GM12878 (cell line): ENCODE measurements around the gene COL5A3. TPM values are rescaled to one million over a fixed set of nuclear protein-coding genes. Genes with fewer than 3 reads are reported as not detected.

ENCODE experiments used
- CREB1 ChIP-seq: IDR thresholded peaks from 2 replicates; pipeline ENCODE4 v1.6.1; 2012; ENCODE audit warnings: low read depth, mild to moderate bottlenecking, inconsistent platforms
- EP300 ChIP-seq, 2 experiments: fragments of 150-350 bp in 1 of 2; IDR thresholded peaks; 2 replicates each; pipeline ENCODE4 v1.6.1; 2011 to 2012; ENCODE audit warnings: low read depth in 2 of 2, low read length in 2 of 2, borderline replicate concordance in 1 of 2, improper control_type of control experiment in 1 of 2, inconsistent platforms in 1 of 2; ENCODE audit not compliant: control insufficient read depth in 1 of 2
- FOS ChIP-seq: IDR thresholded peaks from 3 replicates; pipeline ENCODE4 v1.6.1; 2011; ENCODE audit warnings: borderline replicate concordance; ENCODE audit not compliant: insufficient read length; ENCODE audit errors: extremely low read depth
- GATAD2B ChIP-seq: fragments of 450-650 bp; conservative IDR thresholded peaks from 2 replicates; pipeline ENCODE4 v1.6.1; 2017; ENCODE audit warnings: low read depth, mild to moderate bottlenecking, moderate library complexity
- IKZF1 ChIP-seq: fragments of 450-650 bp; conservative IDR thresholded peaks from 2 replicates; pipeline ENCODE4 v1.6.1; 2017; ENCODE audit warnings: antibody characterized with exemption, mild to moderate bottlenecking
- JUND ChIP-seq: IDR thresholded peaks from 2 replicates; pipeline ENCODE4 v1.6.1; 2012; ENCODE audit warnings: low read depth, mild to moderate bottlenecking, low read length, improper control_type of control experiment, moderate library complexity
- MEF2A ChIP-seq: IDR thresholded peaks from 2 replicates; pipeline ENCODE4 v1.6.1; 2011; ENCODE audit warnings: low read depth, mild to moderate bottlenecking, low read length, moderate library complexity; ENCODE audit not compliant: insufficient read depth
- REST ChIP-seq: IDR thresholded peaks from 2 replicates; pipeline ENCODE4 v1.6.1; 2012; ENCODE audit warnings: mild to moderate bottlenecking, low read depth, low read length
- ZBTB11 ChIP-seq: fragments of 450-650 bp; formaldehyde crosslinking; IDR thresholded peaks from 2 replicates; pipeline ENCODE4 v1.5.0; 2022; ENCODE audit warnings: mild to moderate bottlenecking, missing genetic modification characterization
- polyA plus RNA-seq, 11 experiments: library from polyadenylated mRNA; depleted of rRNA in 4 of 11; unstranded in 6 of 11; stranded (reverse) in 5 of 11; fragments of >200 nt; fragmentation: Nextera tagmentation in 4 of 11; fragmentation: Illumina TruSeq in 1 of 11; extraction: Ambion mirVana in 4 of 11; extraction: Trizol in 1 of 11; gene quantifications; 1 replicate in 1 of 11; 2 replicates in 10 of 11; pipeline versions ENCODE4 v1.2.1 to v1.2.3, GENCODE V29; 2011 to 2016; ENCODE audit warnings: inconsistent platforms in 2 of 11, missing spikeins in 2 of 11, low read depth in 1 of 11
- total RNA-seq, 4 experiments: library from RNA; depleted of rRNA in 3 of 4; stranded (reverse); fragments of >200 nt in 3 of 4; fragmentation: Illumina TruSeq in 1 of 4; extraction: Trizol in 1 of 4; gene quantifications; 2 replicates each; pipeline versions ENCODE4 v1.2.1 to v1.2.3, GENCODE V29; 2013 to 2021
- TF ChIP-seq, protein P1 (sequence below): fragments of 450-650 bp; IDR thresholded peaks from 2 replicates; pipeline ENCODE4 v1.6.1; 2017; ENCODE audit warnings: mild to moderate bottlenecking

COL5A3 gene
- total and polyA plus RNA-seq, 10 of the 15 experiments (the other 5 are each of a cell fraction or from before 2014, with no cell fraction given), result under 0.01 to 8.3 (median 0.10) TPM; not detected in 2

- TF ChIP-seq, protein P1, sequence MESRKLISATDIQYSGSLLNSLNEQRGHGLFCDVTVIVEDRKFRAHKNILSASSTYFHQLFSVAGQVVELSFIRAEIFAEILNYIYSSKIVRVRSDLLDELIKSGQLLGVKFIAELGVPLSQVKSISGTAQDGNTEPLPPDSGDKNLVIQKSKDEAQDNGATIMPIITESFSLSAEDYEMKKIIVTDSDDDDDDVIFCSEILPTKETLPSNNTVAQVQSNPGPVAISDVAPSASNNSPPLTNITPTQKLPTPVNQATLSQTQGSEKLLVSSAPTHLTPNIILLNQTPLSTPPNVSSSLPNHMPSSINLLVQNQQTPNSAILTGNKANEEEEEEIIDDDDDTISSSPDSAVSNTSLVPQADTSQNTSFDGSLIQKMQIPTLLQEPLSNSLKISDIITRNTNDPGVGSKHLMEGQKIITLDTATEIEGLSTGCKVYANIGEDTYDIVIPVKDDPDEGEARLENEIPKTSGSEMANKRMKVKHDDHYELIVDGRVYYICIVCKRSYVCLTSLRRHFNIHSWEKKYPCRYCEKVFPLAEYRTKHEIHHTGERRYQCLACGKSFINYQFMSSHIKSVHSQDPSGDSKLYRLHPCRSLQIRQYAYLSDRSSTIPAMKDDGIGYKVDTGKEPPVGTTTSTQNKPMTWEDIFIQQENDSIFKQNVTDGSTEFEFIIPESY, result no peak
- no peak for TF ChIP-seq EP300 (IDR thresholded peaks at IDR 0.05; ENCODE audit: borderline replicate concordance in 1 of 2, control insufficient read depth in 1 of 2, low read depth in 2 of 2, low read length in 2 of 2)
- TF ChIP-seq REST, result no peak
- TF ChIP-seq CREB1, result no peak
- TF ChIP-seq MEF2A, result no peak
- no peak for TF ChIP-seq IKZF1
- no peak for TF ChIP-seq ZBTB11
- no peak for TF ChIP-seq GATAD2B
- no peak for TF ChIP-seq FOS
- TF ChIP-seq JUND, result no peak
- TF ChIP-seq, all 136 proteins: peak for 0
Measured at GRCh38 chr19:10010247-10010691, at the start of gene COL5A3 (continued).
